ENCODE measurements around the gene CEACAM16.
"Not testable (repeated sequence)": the region's sequence is repeated elsewhere in the genome, so short reads cannot be mapped to it uniquely, and the experiment has no call there.

Gene CEACAM16

DNA sequence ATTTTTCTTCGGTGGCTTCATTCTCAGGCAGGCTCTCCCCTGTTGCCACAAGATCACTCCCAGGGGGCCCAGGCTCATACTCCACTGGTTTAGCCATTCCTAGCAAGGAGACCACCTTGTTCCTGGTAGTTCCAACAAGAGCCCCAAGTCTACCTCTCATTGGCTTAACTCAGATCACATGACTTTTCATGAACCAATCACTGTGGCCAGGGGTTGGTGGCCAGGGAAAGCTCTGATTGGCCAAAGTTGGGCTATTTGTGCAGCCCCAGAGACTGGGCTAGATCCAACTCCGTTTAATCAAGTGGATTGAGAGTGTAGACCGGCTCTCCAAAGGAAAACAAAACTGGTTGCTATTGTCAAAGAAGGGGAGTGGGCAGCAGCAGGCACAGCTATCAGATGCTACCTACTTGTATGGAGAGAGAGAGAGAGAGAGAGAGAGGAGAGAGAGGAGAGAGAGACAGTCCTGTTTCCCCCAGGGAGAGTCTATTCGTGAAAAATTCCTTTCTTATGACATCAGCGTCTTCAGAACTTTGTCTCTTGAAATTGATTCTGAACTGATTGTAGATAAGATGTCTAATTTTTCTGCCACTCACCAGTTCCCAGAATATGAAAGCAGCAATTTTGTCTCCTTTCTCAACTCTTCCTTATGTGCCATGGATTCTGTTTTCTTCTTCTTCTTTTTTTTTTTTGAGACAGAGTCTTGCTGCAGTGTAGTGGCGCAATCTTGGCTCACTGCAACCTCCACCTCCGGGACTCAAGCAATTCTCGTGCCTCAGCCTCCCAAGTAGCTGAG is 21.7 kb upstream of the CEACAM16 start:
- DNase-seq: no peak

DNA sequence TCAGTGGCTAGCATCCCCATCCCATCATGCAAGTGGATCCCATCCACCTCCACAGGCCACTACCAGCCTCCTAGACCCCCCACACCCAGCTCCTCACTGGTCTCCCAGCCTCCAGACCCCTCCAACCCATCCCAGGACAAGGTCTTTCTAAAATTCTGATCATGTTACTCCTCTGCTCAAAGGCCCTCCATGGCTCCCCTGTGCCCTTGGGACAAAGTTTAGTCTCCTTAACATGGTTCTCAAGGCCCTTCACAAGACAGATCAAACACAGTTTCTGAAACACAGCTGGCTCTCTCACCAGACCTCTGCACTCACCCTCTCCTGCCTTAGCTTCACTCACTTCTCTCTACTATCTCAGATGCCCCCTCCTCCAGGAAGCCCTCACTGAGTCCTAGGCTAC is 18.4 kb upstream of the CEACAM16 start:
- DNase-seq: no peak

GRCh38 chr19:44681992-44682790 is 16.8 kb upstream of the CEACAM16 start:
- DNase-seq: no peak

DNA sequence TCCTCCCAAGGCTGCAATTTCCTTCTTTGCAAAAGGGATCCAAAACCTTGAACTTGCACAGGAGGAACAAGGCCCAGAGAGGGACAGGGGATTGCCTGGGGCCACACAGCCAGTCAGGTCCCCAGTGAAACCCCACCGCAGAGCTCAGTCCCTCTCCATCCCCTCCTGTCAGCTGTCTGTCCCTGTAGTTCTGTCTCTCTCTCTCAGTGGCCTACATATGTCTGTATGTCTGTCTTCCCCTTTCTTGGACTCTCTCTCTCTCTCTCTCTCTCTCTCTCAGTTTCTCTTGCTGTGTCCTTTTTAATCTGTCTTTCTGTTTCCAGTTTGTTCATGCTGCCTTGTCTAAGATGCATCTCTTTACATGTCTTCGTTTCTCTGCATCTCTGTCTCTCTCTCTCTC is 16.1 kb upstream of the CEACAM16 start:
- DNase-seq: no peak

DNA sequence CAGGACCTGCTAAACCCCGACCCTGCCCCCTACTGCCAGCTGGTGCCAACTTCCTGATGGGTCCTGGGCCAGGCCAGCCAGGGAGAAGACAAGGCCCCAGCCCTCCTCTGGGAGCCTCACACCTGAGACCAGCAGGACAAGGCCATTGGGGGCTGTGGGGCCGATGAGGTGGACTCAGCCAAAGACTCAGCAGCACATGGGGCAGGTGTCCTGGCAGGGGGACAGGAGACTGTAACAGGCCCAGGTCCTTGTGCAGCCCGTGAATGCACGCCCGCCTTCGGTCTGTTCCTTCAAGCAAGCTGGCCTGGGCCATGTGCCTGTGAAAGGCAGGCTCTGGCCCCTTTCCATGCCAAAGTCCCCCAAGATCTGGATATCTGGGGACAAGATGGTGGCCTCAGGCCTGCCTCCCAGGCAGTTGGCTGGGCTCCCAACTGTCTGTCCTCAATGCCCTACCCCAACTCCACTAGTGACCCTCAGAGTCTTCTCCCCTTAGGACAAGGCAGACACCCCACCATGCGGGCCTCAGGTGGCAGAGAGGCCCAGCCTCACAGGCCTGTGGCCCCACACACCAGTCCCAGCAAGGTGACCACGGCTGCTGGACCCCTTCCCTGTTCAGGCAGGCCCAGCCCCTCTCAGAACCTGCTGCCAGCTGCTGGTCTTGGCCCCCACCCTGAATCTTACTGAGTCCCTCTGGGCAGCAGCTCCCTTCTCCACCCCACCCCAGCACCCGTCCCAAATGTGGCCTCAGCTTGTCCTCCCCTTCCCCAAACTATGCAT is 15.3 kb upstream of the CEACAM16 start:
- no peak for DNase-seq

- DNase-seq: not testable (repeated sequence)
Observed at GRCh38 chr19:44684396-44684795, 14.6 kb upstream of the CEACAM16 start.

- DNase-seq: no peak
Observed at GRCh38 chr19:44684892-44685863, 13.8 kb upstream of the CEACAM16 start.

- DNase-seq: peak in 1 of 2 donors; percentile 35
Observed at GRCh38 chr19:44685877-44686276, 13.1 kb upstream of the CEACAM16 start.

- no peak for DNase-seq
Observed at GRCh38 chr19:44686896-44687295, 12.1 kb upstream of the CEACAM16 start.

DNA sequence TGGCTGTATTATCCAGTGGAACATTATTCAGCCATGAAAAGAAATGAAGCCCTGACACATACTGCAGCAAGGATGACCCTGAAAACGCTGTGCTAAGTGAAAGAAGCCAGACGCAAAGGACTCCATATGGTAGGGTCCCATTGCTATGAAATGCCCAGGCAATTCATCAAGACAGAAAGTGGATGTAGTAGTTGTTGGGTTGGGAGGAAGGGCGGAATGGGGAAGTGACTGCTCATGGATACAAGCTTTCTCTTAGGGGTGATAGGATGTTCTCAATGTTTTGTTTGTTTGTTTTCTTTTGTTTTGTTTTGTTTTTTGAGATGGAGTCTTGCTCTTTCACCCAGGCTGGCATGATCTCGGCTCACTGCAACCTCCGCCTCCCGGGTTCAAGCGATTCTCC is 11.1 kb upstream of the CEACAM16 start:
- DNase-seq: no peak

- DNase-seq: peak; percentile 73 to 77
Observed at GRCh38 chr19:44689290-44690130, 9.4 kb upstream of the CEACAM16 start.

- no peak for DNase-seq
Observed at GRCh38 chr19:44690131-44690440, 8.9 kb upstream of the CEACAM16 start.

GRCh38 chr19:44692379-44692721 is 6.6 kb upstream of the CEACAM16 start:
- DNase-seq: no peak

- DNase-seq: peak in 1 of 2 donors; percentile 34
Observed at GRCh38 chr19:44694184-44694579, 4.8 kb upstream of the CEACAM16 start.

GRCh38 chr19:44696939-44697669 is 1.8 kb upstream of the CEACAM16 start:
- no peak for DNase-seq

DNA sequence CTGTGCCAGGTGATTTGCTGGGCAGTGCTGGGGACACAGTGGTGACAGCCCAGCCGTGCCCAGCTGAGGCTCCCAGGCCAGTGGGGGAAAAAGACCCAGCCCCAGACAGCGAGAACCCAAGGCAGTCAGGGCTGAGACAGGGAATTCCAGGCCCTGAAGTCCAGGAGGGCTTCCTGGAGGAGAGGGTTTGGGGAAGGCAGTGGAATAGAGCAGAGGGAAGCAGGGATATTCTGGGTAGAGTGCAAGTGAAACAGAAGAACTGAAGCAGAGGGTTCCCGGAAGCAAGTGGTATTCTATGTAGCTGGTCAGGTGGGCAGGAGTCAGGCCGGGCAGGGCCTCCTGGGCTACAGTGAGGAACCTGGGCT is 1.3 kb upstream of the CEACAM16 start:
- DNase-seq: no peak

DNA sequence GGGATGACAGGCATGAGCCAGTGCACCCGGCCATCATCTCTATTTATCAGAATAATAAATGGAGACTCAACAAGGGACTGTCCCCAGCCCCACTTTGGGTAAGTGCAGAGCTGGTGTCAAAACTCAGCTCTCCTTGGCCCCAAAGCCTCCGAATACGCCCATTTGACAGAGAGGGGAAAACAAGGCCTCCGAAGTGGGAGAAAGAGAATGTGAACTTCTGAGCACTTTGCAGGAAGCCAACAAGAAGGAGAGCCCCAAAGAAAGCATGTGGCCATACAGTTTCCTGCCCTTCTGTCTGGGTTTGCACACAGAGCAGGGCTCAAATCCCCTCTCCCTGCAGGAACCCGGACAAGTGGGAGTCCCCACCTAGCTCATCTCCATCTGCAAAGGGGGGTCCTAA is 1.6 kb downstream of the CEACAM16 start:
- DNase-seq: no peak

- no peak for DNase-seq
Observed at GRCh38 chr19:44701228-44701627, 2.3 kb downstream of the CEACAM16 start.

- no peak for DNase-seq
Observed at GRCh38 chr19:44702551-44703176, 3.7 kb downstream of the CEACAM16 start.

DNA sequence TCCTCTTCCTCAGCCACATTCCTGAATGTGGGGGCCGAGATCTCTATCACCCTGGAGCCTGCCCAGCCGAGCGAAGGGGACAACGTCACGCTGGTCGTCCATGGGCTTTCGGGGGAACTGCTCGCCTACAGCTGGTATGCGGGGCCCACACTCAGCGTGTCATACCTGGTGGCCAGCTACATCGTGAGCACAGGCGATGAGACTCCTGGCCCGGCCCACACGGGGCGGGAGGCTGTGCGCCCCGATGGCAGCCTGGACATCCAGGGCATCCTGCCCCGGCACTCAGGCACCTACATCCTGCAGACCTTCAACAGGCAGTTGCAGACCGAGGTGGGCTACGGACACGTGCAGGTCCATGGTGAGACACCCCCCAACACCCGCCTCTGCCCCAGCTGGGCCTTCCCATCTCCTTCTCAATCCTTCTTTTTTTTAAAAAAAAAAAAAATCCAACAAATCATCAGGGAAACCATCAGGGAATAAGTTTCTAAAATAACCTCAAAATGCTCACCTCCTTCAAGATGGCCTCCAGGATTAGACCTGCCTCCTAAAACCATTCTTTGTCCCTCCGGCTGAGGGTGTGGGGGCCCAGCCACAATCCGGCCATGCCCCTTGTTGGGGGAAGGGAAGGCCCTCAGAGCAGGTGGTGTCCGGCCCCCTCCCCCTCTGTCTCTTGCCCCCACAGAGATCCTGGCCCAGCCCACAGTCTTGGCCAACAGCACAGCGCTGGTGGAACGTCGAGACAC is 4.6 kb downstream of the CEACAM16 start:
- no peak for DNase-seq

All from CD4-positive, alpha-beta T cell treated with Interferon alpha-2 for 1 hour (primary cell).